NT2/D1 (cell line): Measurements from ENCODE around the gene C5AR2.

Experiments used
- YY1 ChIP-seq: IDR thresholded peaks from 2 replicates; pipeline ENCODE4 v1.6.1; 2011; ENCODE audit not compliant: insufficient read length, insufficient read depth
- ZNF274 ChIP-seq: IDR thresholded peaks from 2 replicates; pipeline ENCODE4 v1.6.1; 2011; ENCODE audit warnings: mild to moderate bottlenecking, low read depth, low read length

DNA sequence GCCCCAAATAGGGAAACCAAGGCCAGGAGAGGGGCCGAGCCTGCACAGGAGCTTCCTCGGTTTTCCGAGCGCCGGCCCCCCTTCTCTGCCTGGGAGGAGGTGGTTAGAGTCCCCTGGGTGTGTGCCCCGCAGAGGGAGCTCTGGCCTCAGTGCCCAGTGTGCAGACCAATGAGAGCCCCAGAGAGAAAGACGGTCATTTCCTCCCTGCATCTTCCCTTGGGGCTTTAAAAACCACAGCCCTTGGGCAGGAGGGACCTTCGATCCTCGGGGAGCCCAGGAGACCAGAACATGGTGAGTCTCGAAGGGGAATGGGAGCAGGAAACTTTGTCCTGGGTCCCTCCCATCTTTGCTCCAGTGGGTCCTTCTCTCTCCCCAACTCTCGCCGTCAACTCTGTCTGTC, 22.4 kb upstream of the C5AR2 start, which contains the start of gene C5AR1:
- TF ChIP-seq YY1: no peak
- TF ChIP-seq ZNF274: no peak
